Fibroblast of skin of left biceps (primary cell): ENCODE measurements around the gene WWOX.
A peak's percentile ranks its signal among the peaks of the same experiment; 100 is the strongest.

ENCODE experiments used
- DNase-seq, 2 experiments: peaks; one replicate each; pipeline ENCODE4 v3.0.0-alpha.2; 2013; ENCODE audit warnings: low read depth in 2 of 2

WWOX gene

GRCh38 chr16:78654929-78655328 is 555.5 kb downstream of the WWOX start:
- DNase-seq = no peak

- DNase-seq = no peak
Observed at GRCh38 chr16:78655331-78656113, 556.1 kb downstream of the WWOX start.

- DNase-seq = no peak
Observed at GRCh38 chr16:78656887-78657286, 557.4 kb downstream of the WWOX start.

- DNase-seq = no peak
Observed at GRCh38 chr16:78659216-78659615, 559.8 kb downstream of the WWOX start.

- no peak for DNase-seq
Observed at GRCh38 chr16:78659668-78660217, 560.3 kb downstream of the WWOX start.

- no peak for DNase-seq
Observed at GRCh38 chr16:78660795-78661194, 561.3 kb downstream of the WWOX start.

- no peak for DNase-seq
Observed at GRCh38 chr16:78663690-78664089, 564.2 kb downstream of the WWOX start.

- DNase-seq = no peak
Observed at GRCh38 chr16:78664811-78665772, 565.6 kb downstream of the WWOX start.

- DNase-seq = no peak
Observed at GRCh38 chr16:78666318-78666717, 566.9 kb downstream of the WWOX start.

- no peak for DNase-seq
Observed at GRCh38 chr16:78667675-78668074, 568.2 kb downstream of the WWOX start.

GRCh38 chr16:78668393-78668792 is 568.9 kb downstream of the WWOX start:
- no peak for DNase-seq

- DNase-seq = no peak
Observed at GRCh38 chr16:78669994-78670393, 570.5 kb downstream of the WWOX start.

- DNase-seq = no peak
Observed at GRCh38 chr16:78672779-78673556, 573.5 kb downstream of the WWOX start.

- DNase-seq = no peak
Observed at GRCh38 chr16:78673884-78674283, 574.4 kb downstream of the WWOX start.

GRCh38 chr16:78675312-78675711 is 575.9 kb downstream of the WWOX start:
- no peak for DNase-seq

GRCh38 chr16:78675951-78676792 is 576.7 kb downstream of the WWOX start:
- no peak for DNase-seq

- no peak for DNase-seq
Observed at GRCh38 chr16:78677181-78677731, 577.8 kb downstream of the WWOX start.

- no peak for DNase-seq
Observed at GRCh38 chr16:78679546-78679945, 580.1 kb downstream of the WWOX start.

- no peak for DNase-seq
Observed at GRCh38 chr16:78681743-78682142, 582.3 kb downstream of the WWOX start.

GRCh38 chr16:78684030-78684611 is 584.7 kb downstream of the WWOX start:
- peak; percentile 86 to 89 for DNase-seq
